Sigmoid colon (tissue), 7 donors: ENCODE data around the gene IL12RB1. TPM values are rescaled to one million over a fixed set of nuclear protein-coding genes. Genes with fewer than 3 reads are reported as not detected.
A peak's percentile ranks its signal among the peaks of the same experiment; 100 is the strongest.

ENCODE experiments used
- DNase-seq: peaks from one replicate; pipeline ENCODE4 v3.0.0-alpha.2; 2019
- H3K27ac ChIP-seq, 4 donors: fragments of 200-600 bp; sonication (generic); one replicate each; pipeline ENCODE4 v1.5.1; 2016 to 2019; ENCODE audit warnings: mild to moderate bottlenecking in 1 of 4
- H3K27me3 ChIP-seq, 3 donors: fragments of 200-600 bp; sonication (generic); one replicate each; pipeline ENCODE4 v1.5.1; 2019; ENCODE audit warnings: mild to moderate bottlenecking in 1 of 3
- H3K36me3 ChIP-seq, 4 donors: fragments of 200-600 bp; sonication (generic); one replicate each; pipeline ENCODE4 v1.5.1; 2016 to 2019
- H3K4me1 ChIP-seq, 4 donors: fragments of 200-600 bp; sonication (generic); one replicate each; pipeline ENCODE4 v1.5.1; 2017 to 2019
- H3K4me3 ChIP-seq, 4 donors: fragments of 200-600 bp; sonication (generic); one replicate each; pipeline ENCODE4 v1.5.1; 2017 to 2019; ENCODE audit warnings: mild to moderate bottlenecking in 2 of 4, moderate library complexity in 1 of 4
- H3K9me3 ChIP-seq, 4 donors: fragments of 200-600 bp in 3 of 4; sonication (generic) in 3 of 4; one replicate each; pipeline versions ENCODE4 v1.5.1 to v1.6.1; 2013 to 2019
- CTCF ChIP-seq, 4 experiments: fragments of 450-650 bp in 3 of 4; fragments of 200-600 bp in 1 of 4; IDR thresholded peaks; one replicate each; pipeline ENCODE4 v1.5.1; 2016 to 2019; ENCODE audit warnings: antibody characterized with exemption in 4 of 4, mild to moderate bottlenecking in 3 of 4, moderate library complexity in 2 of 4
- EP300 ChIP-seq, 4 donors: sonication (generic); formaldehyde crosslinking; IDR thresholded peaks; one replicate each; pipeline ENCODE4 v1.6.1; 2017; ENCODE audit warnings: antibody characterized with exemption in 4 of 4
- POLR2A ChIP-seq, 2 donors: fragments of 450-650 bp; IDR thresholded peaks; one replicate each; pipeline ENCODE4 v1.6.1; 2016; ENCODE audit warnings: antibody characterized with exemption in 2 of 2, mild to moderate bottlenecking in 2 of 2, moderate library complexity in 2 of 2
- POLR2AphosphoS5 ChIP-seq, 4 donors: sonication (generic); formaldehyde crosslinking; IDR thresholded peaks; one replicate each; pipeline ENCODE4 v1.6.1; 2017; ENCODE audit warnings: antibody characterized with exemption in 4 of 4
- WGBS, 2 donors: extraction: QIAGEN DNeasy Blood & Tissue Kit; methylation state at CpG; one replicate each; pipeline ENCODE4 v1.1.7; 2013; 5-methylcytosine and 5-hydroxymethylcytosine counted together
- intact Hi-C: fragments of 100-400 bp; cut with DNase I; formaldehyde crosslinking; loops from one replicate; pipeline ENCODE4 v1.15.1; 2023
- polyA plus RNA-seq, 3 donors: library from polyadenylated mRNA; stranded (reverse); fragments of 200-250 nt; gene quantifications; one replicate each; pipeline ENCODE4 v1.2.3, GENCODE V29; 2013
- total RNA-seq, 4 donors: library from RNA; depleted of rRNA; stranded (reverse); fragments of >200 nt; gene quantifications; one replicate each; pipeline ENCODE4 v1.1.0, GENCODE V29; 2016
- donor health status: healthy with polysubstance abuse.
- donor health status: Bipolar disorder and iron deficiency.
- donor health status: healthy.

IL12RB1 gene
- total and polyA plus RNA-seq, 7 donors = 0.99 to 6.0 (median 2.0) TPM; not detected in 1

- WGBS, 2 donors = 88% methylated on average over 27 of the region's 27 CpGs
- intact Hi-C loops = no loop called here
- DNase-seq = no peak
Observed at GRCh38 chr19:18122860-18123795, 36.4 kb upstream of the IL12RB1 start.

GRCh38 chr19:18122424-18122823, 35.7 kb upstream of the IL12RB1 start:
- H3K27me3 ChIP-seq = no peaks in the 10 kb centered on the region
- H3K4me3 ChIP-seq = no peak overlapping the region
- intact Hi-C loops = no loop called here
- H3K27ac ChIP-seq = no peak overlapping the region
- peaks cover 0 to 17% (median 16%) of the 10 kb centered on the region in 4 donors for H3K4me1 ChIP-seq
- H3K9me3 ChIP-seq = no peaks in the 10 kb centered on the region
- TF ChIP-seq POLR2AphosphoS5 (IDR thresholded peaks at IDR 0.05) = no peak
- no peak for TF ChIP-seq CTCF (IDR thresholded peaks at IDR 0.05)
- TF ChIP-seq POLR2A (IDR thresholded peaks at IDR 0.05) = no peak
- TF ChIP-seq EP300 (IDR thresholded peaks at IDR 0.05) = no peak
- DNase-seq = no peak
- 92% methylated on average over 7 of the region's 7 CpGs for WGBS, 2 donors
- H3K36me3 ChIP-seq = peaks cover 0 to 6% (median 0%) of the 10 kb centered on the region in 4 donors

More at GRCh38 chr19:18122860-18123795, 36.4 kb upstream of the IL12RB1 start:
- Histone ChIP-seq H3K4me3 (no peak overlapping the region), H3K9me3 (no peaks in the 10 kb centered on the region), H3K27me3 (no peaks in the 10 kb centered on the region), H3K36me3 (peaks cover 0 to 6% (median 0%) of the 10 kb centered on the region in 4 donors), H3K4me1 (peaks cover 0 to 14% (median 12%) of the 10 kb centered on the region in 4 donors), H3K27ac (peak overlapping the region in 1 of 4 donors; percentile 27)
- TF ChIP-seq EP300 (IDR thresholded peaks at IDR 0.05) (no peak), POLR2A (IDR thresholded peaks at IDR 0.05) (no peak), CTCF (IDR thresholded peaks at IDR 0.05) (no peak), POLR2AphosphoS5 (IDR thresholded peaks at IDR 0.05) (no peak)

- no peak for DNase-seq
- intact Hi-C loops = no loop called here
- no peak for TF ChIP-seq EP300 (IDR thresholded peaks at IDR 0.05)
- TF ChIP-seq POLR2A (IDR thresholded peaks at IDR 0.05) = no peak
- no peak for TF ChIP-seq CTCF (IDR thresholded peaks at IDR 0.05)
- no peak for TF ChIP-seq POLR2AphosphoS5 (IDR thresholded peaks at IDR 0.05)
- H3K4me3 ChIP-seq = no peak overlapping the region
- H3K27me3 ChIP-seq = no peaks in the 10 kb centered on the region
- no peaks in the 10 kb centered on the region for H3K9me3 ChIP-seq
- H3K27ac ChIP-seq = no peak overlapping the region
- H3K4me1 ChIP-seq = peaks cover 0 to 23% (median 22%) of the 10 kb centered on the region in 4 donors
- peaks cover 0 to 6% (median 0%) of the 10 kb centered on the region in 4 donors for H3K36me3 ChIP-seq
- WGBS, 2 donors = 97 to 98% methylated on average over 5 of the region's 5 CpGs
Observed at GRCh38 chr19:18121166-18121565, 34.4 kb upstream of the IL12RB1 start.

GRCh38 chr19:18120127-18120526, 33.4 kb upstream of the IL12RB1 start:
- no peak overlapping the region for H3K27ac ChIP-seq
- DNase-seq = no peak
- peaks cover 0 to 23% (median 22%) of the 10 kb centered on the region in 4 donors for H3K4me1 ChIP-seq
- intact Hi-C loops = no loop called here
- no peaks in the 10 kb centered on the region for H3K9me3 ChIP-seq
- WGBS, 2 donors = 67 to 68% methylated on average over 1 of the region's 1 CpG
- peaks cover 0 to 6% (median 0%) of the 10 kb centered on the region in 4 donors for H3K36me3 ChIP-seq
- TF ChIP-seq CTCF (IDR thresholded peaks at IDR 0.05) = no peak
- no peak for TF ChIP-seq EP300 (IDR thresholded peaks at IDR 0.05)
- no peak for TF ChIP-seq POLR2AphosphoS5 (IDR thresholded peaks at IDR 0.05)
- TF ChIP-seq POLR2A (IDR thresholded peaks at IDR 0.05) = no peak
- H3K4me3 ChIP-seq = no peak overlapping the region
- no peaks in the 10 kb centered on the region for H3K27me3 ChIP-seq
